ENCODE results near the gene OR2D2.

Gene OR2D2

DNA sequence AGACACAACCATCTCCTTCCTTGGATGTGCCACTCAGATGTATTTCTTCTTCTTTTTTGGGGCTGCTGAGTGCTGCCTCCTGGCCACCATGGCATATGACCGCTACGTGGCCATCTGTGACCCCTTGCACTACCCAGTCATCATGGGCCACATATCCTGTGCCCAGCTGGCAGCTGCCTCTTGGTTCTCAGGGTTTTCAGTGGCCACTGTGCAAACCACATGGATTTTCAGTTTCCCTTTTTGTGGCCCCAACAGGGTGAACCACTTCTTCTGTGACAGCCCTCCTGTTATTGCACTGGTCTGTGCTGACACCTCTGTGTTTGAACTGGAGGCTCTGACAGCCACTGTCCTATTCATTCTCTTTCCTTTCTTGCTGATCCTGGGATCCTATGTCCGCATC, 15.4 kb downstream of the OR2D2 start:
- DNase-seq (ENCODE audit: low read depth, low spot score), result no peak
- Histone ChIP-seq H3K27me3 (ENCODE audit: insufficient read depth, insufficient read length) (no peaks in the 10 kb centered on the region), H3K4me1 (ENCODE audit: insufficient read depth, insufficient read length) (no peaks in the 10 kb centered on the region), H3K9ac (ENCODE audit: insufficient read length, low read depth) (no peak overlapping the region), H3K4me3 (ENCODE audit: insufficient read length, low read depth) (no peak overlapping the region), H3K9me3 (ENCODE audit: insufficient read depth, low read length) (no peaks in the 10 kb centered on the region), H3K36me3 (ENCODE audit: insufficient read depth, insufficient read length, low read length) (no peaks in the 10 kb centered on the region)
- TF ChIP-seq SUZ12 (IDR thresholded peaks at IDR 0.05; ENCODE audit: extremely low read depth, insufficient read depth, insufficient read length) (no peak), ZNF274 (IDR thresholded peaks at IDR 0.05; ENCODE audit: low read depth, low read length) (no peak), YY1 (IDR thresholded peaks at IDR 0.05; ENCODE audit: insufficient read depth, insufficient read length) (no peak)

DNA sequence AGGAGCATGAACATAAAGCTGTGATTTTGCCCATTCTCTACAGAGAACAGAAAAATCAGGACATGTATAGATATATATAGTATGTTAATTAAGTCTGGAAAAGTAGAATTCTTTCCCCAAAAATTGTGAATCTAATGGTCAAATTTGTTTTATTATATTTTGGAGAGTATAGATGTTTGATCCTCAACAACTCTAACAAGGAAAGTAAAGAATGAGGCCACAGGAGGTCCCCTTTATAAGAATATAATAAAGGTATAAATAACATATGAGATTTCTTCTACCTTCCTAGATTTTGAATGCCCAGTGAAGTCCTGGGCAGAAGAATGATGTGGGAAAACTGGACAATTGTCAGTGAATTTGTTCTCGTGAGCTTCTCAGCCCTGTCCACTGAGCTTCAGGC, 16.0 kb downstream of the OR2D2 start, which contains the start of gene OR10A4:
OR10A4 (plus strand) TSS at position 301 of the 400 bp plus-strand sequence; CDS start at position 324, 23 bp downstream.
- Histone ChIP-seq H3K36me3 (ENCODE audit: insufficient read depth, insufficient read length, low read length) (no peaks in the 10 kb centered on the region), H3K9ac (ENCODE audit: insufficient read length, low read depth) (no peak within 1 kb of the TSS), H3K9me3 (ENCODE audit: insufficient read depth, low read length) (no peaks in the 10 kb centered on the region), H3K27me3 (ENCODE audit: insufficient read depth, insufficient read length) (no peaks in the 10 kb centered on the region), H3K4me1 (ENCODE audit: insufficient read depth, insufficient read length) (no peaks in the 10 kb centered on the region), H3K4me3 (ENCODE audit: insufficient read length, low read depth) (no peak within 1 kb of the TSS)
- no peak for TF ChIP-seq YY1 (IDR thresholded peaks at IDR 0.05; ENCODE audit: insufficient read depth, insufficient read length)
- TF ChIP-seq SUZ12 (IDR thresholded peaks at IDR 0.05; ENCODE audit: extremely low read depth, insufficient read depth, insufficient read length), result no peak
- no peak for TF ChIP-seq ZNF274 (IDR thresholded peaks at IDR 0.05; ENCODE audit: low read depth, low read length)
- no peak for DNase-seq (ENCODE audit: low read depth, low spot score)

DNA sequence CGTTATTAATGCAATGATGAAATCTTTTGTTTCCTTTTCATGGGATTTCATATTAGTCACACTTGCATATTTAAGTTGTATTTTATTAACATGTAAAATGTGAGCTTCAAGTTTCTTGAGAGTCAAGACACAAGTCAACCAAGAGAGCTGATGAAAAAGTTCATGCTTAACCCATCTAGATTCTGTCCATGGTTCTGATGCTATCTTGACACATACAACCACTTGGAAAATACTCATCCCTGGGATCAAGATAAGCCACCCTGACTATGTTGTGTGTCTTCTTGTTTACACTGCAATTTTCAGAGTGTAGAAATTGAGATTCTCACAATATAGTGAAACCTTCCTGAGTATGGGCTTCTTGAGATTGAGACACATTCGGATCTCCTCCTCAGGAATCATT, 16.5 kb downstream of the OR2D2 start:
- Histone ChIP-seq H3K9ac (ENCODE audit: insufficient read length, low read depth) (no peak overlapping the region), H3K9me3 (ENCODE audit: insufficient read depth, low read length) (no peaks in the 10 kb centered on the region), H3K4me3 (ENCODE audit: insufficient read length, low read depth) (no peak overlapping the region), H3K4me1 (ENCODE audit: insufficient read depth, insufficient read length) (no peaks in the 10 kb centered on the region), H3K27me3 (ENCODE audit: insufficient read depth, insufficient read length) (no peaks in the 10 kb centered on the region), H3K36me3 (ENCODE audit: insufficient read depth, insufficient read length, low read length) (no peaks in the 10 kb centered on the region)
- no peak for DNase-seq (ENCODE audit: low read depth, low spot score)
- no peak for TF ChIP-seq YY1 (IDR thresholded peaks at IDR 0.05; ENCODE audit: insufficient read depth, insufficient read length)
- no peak for TF ChIP-seq SUZ12 (IDR thresholded peaks at IDR 0.05; ENCODE audit: extremely low read depth, insufficient read depth, insufficient read length)
- TF ChIP-seq ZNF274 (IDR thresholded peaks at IDR 0.05; ENCODE audit: low read depth, low read length), result no peak

DNA sequence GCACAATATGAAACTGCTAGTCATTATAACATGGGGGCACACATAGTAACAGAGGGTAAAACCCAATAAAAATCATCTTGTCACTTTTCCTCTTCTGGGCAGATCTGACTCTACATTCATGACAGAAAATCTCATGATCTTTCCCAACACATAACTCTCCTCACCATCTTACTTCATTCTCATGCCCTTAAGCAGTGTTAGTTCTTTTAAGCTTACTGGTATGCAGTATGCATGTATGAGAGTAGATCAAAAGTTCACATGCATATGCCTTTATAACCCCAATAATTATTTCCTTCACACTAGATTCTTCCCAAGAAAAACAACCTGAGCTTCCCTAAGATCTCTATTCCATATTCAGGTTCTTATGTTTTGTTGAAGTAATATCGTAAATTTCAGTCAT, 21.0 kb downstream of the OR2D2 start:
- Histone ChIP-seq H3K36me3 (ENCODE audit: insufficient read depth, insufficient read length, low read length) (no peaks in the 10 kb centered on the region), H3K4me1 (ENCODE audit: insufficient read depth, insufficient read length) (no peaks in the 10 kb centered on the region), H3K9me3 (ENCODE audit: insufficient read depth, low read length) (no peaks in the 10 kb centered on the region), H3K27me3 (ENCODE audit: insufficient read depth, insufficient read length) (no peaks in the 10 kb centered on the region), H3K4me3 (ENCODE audit: insufficient read length, low read depth) (no peak overlapping the region), H3K9ac (ENCODE audit: insufficient read length, low read depth) (no peak overlapping the region)
- TF ChIP-seq YY1 (IDR thresholded peaks at IDR 0.05; ENCODE audit: insufficient read depth, insufficient read length) (no peak), SUZ12 (IDR thresholded peaks at IDR 0.05; ENCODE audit: extremely low read depth, insufficient read depth, insufficient read length) (no peak), ZNF274 (IDR thresholded peaks at IDR 0.05; ENCODE audit: low read depth, low read length) (no peak)
- no peak for DNase-seq (ENCODE audit: low read depth, low spot score)

DNA sequence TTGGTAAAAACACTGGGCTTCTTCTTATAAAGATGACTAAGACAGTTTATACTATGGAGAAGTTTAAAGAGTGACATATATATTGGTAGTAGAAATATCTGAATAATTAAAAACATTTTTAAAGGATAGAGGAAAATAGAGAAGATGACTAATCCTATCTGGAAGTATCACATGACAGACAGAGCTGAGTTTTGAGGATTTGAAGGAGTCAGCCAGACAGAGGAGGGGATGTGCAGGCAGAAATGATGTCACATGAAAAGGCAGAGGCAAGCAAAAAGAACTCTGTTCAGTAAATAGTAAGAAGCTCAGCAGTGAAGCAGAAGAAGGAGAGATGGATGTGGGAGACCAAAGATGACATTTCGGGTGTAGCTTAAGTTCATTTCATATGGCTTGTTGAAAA, 27.9 kb downstream of the OR2D2 start:
- DNase-seq (ENCODE audit: low read depth, low spot score), result no peak
- no peaks in the 10 kb centered on the region for H3K36me3 ChIP-seq (ENCODE audit: insufficient read depth, insufficient read length, low read length)
- no peak overlapping the region for H3K9ac ChIP-seq (ENCODE audit: insufficient read length, low read depth)
- no peaks in the 10 kb centered on the region for H3K4me1 ChIP-seq (ENCODE audit: insufficient read depth, insufficient read length)
- no peaks in the 10 kb centered on the region for H3K9me3 ChIP-seq (ENCODE audit: insufficient read depth, low read length)
- no peaks in the 10 kb centered on the region for H3K27me3 ChIP-seq (ENCODE audit: insufficient read depth, insufficient read length)
- TF ChIP-seq ZNF274 (IDR thresholded peaks at IDR 0.05; ENCODE audit: low read depth, low read length) (no peak), YY1 (IDR thresholded peaks at IDR 0.05; ENCODE audit: insufficient read depth, insufficient read length) (no peak), SUZ12 (IDR thresholded peaks at IDR 0.05; ENCODE audit: extremely low read depth, insufficient read depth, insufficient read length) (no peak)
- H3K4me3 ChIP-seq (ENCODE audit: insufficient read length, low read depth), result no peak overlapping the region

DNA sequence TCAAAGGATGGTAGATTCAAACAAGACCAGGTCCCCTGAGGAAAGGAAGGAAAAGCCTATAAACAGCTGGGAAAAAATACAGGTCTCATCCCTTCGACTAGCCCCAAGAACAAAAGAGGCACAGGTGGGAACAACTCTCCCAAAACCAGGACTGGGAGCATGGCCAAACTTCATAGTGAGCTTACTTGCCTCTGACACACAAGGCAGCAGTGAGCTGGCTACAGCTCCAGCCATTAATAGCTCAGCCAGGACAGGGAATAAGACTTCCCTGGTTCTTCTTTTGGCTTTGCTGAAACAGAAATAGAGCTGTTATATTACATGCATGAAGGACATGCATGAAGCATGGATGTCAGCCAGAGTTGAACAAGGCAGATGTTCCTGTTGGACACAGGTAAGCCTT, 29.3 kb downstream of the OR2D2 start, which contains the start of gene OR10A2:
OR10A2 (plus strand) TSS at position 97 of the 400 bp plus-strand sequence. CDS start 6,698 bp downstream, outside the sequence.
- no peak for TF ChIP-seq ZNF274 (IDR thresholded peaks at IDR 0.05; ENCODE audit: low read depth, low read length)
- no peak for TF ChIP-seq YY1 (IDR thresholded peaks at IDR 0.05; ENCODE audit: insufficient read depth, insufficient read length)
- no peak for DNase-seq (ENCODE audit: low read depth, low spot score)

DNA sequence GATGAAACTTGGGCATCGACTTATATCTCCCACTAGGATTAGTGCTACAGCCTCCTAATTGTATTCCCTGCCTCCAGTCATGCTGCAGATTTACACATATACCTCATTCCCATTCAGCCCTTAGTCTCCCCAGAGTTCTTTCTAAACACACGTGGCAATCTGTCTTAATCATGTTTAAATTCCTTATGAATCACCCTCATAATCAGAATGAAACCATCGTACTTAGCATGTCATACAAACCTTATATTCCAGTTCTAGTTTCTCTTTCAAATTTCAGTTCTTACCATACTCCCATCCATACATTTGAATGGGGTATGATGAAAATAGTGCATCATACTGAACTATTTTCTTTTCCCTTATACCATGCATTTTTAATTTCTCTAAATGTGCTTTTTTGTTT, 35.4 kb downstream of the OR2D2 start:
- DNase-seq (ENCODE audit: low read depth, low spot score), result no peak
- H3K4me3 ChIP-seq (ENCODE audit: insufficient read length, low read depth), result no peak overlapping the region
- TF ChIP-seq ZNF274 (IDR thresholded peaks at IDR 0.05; ENCODE audit: low read depth, low read length), result no peak
- TF ChIP-seq SUZ12 (IDR thresholded peaks at IDR 0.05; ENCODE audit: extremely low read depth, insufficient read depth, insufficient read length), result no peak
- no peak for TF ChIP-seq YY1 (IDR thresholded peaks at IDR 0.05; ENCODE audit: insufficient read depth, insufficient read length)

More for the DNA sequence above, 29.3 kb downstream of the OR2D2 start, which contains the start of gene OR10A2:
- H3K9me3 ChIP-seq (ENCODE audit: insufficient read depth, low read length), result no peaks in the 10 kb centered on the region
- no peaks in the 10 kb centered on the region for H3K36me3 ChIP-seq (ENCODE audit: insufficient read depth, insufficient read length, low read length)
- H3K9ac ChIP-seq (ENCODE audit: insufficient read length, low read depth), result no peak within 1 kb of the TSS
- no peaks in the 10 kb centered on the region for H3K27me3 ChIP-seq (ENCODE audit: insufficient read depth, insufficient read length)
- H3K4me1 ChIP-seq (ENCODE audit: insufficient read depth, insufficient read length), result no peaks in the 10 kb centered on the region
- H3K4me3 ChIP-seq (ENCODE audit: insufficient read length, low read depth), result no peak within 1 kb of the TSS

More for the DNA sequence above, 35.4 kb downstream of the OR2D2 start:
- no peaks in the 10 kb centered on the region for H3K27me3 ChIP-seq (ENCODE audit: insufficient read depth, insufficient read length)
- H3K9ac ChIP-seq (ENCODE audit: insufficient read length, low read depth), result no peak overlapping the region
- H3K4me1 ChIP-seq (ENCODE audit: insufficient read depth, insufficient read length), result no peaks in the 10 kb centered on the region
- H3K9me3 ChIP-seq (ENCODE audit: insufficient read depth, low read length), result peaks cover 7% of the 10 kb centered on the region
- no peaks in the 10 kb centered on the region for H3K36me3 ChIP-seq (ENCODE audit: insufficient read depth, insufficient read length, low read length)

Data from NT2/D1 (cell line).